Activated T-helper 1 cell treated with anti-CD3 and anti-CD28 coated beads, Interleukin-2, amount 50 U/mL, for 16 hours (primary cell): ENCODE measurements around the gene DENND4C.
"Not testable (repeated sequence)": the region's sequence is repeated elsewhere in the genome, so short reads cannot be mapped to it uniquely, and the experiment has no call there.

ENCODE experiments used
- DNase-seq, 2 donors: peaks; one replicate each; pipeline ENCODE4 v3.0.0-alpha.2; 2020; ENCODE audit warnings: low read depth in 1 of 2, low spot score in 1 of 2

The DENND4C gene

GRCh38 chr9:19265602-19266001 lies 35.1 kb downstream of the DENND4C start:
- DNase-seq = not testable (repeated sequence)

GRCh38 chr9:19266778-19267384 lies 36.4 kb downstream of the DENND4C start:
- not testable (repeated sequence) for DNase-seq

GRCh38 chr9:19269582-19269981 lies 39.1 kb downstream of the DENND4C start:
- no peak for DNase-seq

- no peak for DNase-seq
Measured at GRCh38 chr9:19270421-19270949, 40.0 kb downstream of the DENND4C start.

DNA sequence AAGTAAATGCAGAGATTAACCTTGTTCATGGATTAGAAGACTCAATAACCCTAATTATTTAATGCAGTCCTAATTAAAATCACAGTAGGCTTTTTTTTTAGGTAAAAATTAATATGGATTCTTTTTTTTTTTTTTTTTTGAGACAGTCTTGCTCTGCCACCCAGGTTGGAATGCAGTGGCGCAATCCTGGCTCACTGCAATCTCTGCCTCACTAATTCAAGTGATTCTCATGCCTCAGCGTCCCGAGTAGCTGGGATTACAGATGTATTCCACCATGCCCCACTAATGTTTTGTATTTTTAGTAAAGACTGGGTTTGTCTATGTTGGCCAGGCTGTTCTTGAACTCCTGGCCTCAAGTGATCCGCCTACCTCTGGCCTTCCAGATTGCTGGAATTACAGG lies 40.6 kb downstream of the DENND4C start:
- no peak for DNase-seq

DNA sequence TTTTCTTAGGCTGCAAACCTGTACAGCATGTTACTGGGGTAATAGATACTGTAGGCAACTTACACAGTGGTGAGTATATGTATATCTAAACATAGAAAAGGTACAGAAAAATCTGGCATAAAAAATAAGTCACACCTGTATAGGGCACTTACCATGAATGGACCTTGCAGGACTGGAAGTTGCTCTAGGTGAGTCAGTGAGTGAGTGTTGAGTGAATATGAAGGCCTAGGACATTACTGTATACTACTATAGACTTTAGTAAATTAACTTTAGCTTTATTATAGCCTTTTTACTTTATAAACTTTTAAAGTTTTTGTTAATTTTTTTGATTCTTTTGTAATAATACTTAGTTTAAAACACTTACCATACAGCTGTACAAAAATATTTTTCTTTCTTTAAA lies 51.3 kb downstream of the DENND4C start:
- no peak for DNase-seq

GRCh38 chr9:19283072-19283710 lies 52.7 kb downstream of the DENND4C start:
- no peak for DNase-seq

- DNase-seq = no peak
Measured at GRCh38 chr9:19284729-19285128, 54.2 kb downstream of the DENND4C start.

GRCh38 chr9:19286634-19287188 lies 56.2 kb downstream of the DENND4C start:
- no peak for DNase-seq

GRCh38 chr9:19288081-19288480 lies 57.6 kb downstream of the DENND4C start:
- DNase-seq = no peak

- DNase-seq = no peak
Measured at GRCh38 chr9:19290103-19290502, 59.6 kb downstream of the DENND4C start.

DNA sequence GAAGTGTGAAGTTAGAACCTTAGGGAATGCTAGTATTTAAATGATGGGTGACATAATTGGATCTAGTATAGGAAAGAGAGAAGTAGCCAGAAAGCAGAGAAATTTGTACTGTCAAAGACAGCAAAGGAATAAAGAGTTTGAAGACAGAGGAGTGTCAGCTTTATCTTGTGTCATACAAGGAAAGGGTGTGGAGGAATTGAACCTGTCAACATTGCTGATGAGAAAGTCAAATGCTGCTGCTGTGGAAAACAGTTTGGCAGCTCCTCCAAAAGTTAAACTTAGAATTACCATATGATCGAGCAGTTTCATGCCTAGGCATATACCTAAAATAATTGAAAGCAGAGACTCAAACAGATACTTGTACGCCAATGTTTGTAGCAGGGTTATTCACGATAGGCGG lies 63.7 kb downstream of the DENND4C start:
- DNase-seq = no peak

DNA sequence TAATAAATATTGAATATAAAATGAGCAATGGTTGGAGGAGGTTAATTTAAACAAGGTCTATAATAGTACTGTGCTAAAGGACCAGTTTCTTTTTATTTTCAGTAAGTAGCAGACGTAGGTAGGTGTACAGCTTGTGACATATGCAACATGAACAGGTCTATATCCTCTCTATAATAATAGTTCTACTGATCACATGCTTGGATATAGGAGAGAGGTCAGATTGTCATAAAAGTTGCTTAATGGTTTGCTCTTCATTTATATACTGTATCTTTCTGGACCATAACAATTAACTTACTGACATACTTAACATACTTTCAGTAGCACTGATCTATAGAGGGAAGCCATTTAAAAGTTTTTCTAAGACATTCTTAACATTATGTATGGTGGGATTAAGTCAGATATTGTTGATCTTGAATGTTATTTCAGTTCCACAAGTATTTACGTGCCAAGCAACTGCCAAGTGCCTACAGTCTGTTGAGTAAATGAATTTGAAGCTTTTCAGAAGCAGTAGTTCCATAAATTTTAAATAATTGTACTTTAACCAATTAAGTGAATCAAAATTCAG lies 68.0 kb downstream of the DENND4C start:
- no peak for DNase-seq

- no peak for DNase-seq
Measured at GRCh38 chr9:19303216-19303615, 72.7 kb downstream of the DENND4C start.

DNA sequence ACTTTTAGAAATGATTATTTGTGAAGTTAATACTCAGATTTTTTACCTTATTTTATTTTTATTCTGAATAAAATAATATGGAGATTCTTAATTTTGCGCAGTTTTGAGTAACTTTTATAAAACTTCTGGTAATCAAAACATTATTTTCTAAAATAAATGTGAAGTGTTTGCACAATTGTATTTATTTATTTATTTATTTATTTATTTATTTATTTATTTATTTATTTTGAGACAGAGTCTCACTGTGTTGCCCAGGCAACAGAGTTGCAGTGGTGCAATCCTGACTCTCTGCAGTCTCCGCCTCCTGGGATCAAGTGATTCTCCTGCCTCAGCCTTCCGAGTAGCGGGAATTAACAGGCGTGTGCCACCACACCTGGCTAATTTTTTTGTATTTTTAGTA lies 76.1 kb downstream of the DENND4C start:
- no peak for DNase-seq

DNA sequence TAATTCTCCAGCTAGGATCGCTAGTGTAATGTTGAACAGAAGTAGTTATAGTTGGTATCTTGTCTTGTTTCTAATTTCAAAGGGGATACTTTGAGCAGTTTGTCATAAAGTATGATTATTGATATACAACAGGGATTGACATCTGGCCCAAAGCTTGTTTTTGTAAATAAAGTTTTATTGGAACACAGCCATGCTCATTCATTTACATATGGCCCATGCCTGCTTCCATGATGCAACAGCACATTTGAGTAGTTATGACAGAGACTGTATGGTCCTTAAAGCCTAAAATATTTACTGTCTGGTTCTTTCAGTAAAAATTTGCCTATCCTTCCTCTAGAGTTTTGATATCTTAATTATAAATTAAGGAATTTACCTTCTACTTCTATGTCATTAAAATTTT lies 79.8 kb downstream of the DENND4C start:
- DNase-seq = no peak

DNA sequence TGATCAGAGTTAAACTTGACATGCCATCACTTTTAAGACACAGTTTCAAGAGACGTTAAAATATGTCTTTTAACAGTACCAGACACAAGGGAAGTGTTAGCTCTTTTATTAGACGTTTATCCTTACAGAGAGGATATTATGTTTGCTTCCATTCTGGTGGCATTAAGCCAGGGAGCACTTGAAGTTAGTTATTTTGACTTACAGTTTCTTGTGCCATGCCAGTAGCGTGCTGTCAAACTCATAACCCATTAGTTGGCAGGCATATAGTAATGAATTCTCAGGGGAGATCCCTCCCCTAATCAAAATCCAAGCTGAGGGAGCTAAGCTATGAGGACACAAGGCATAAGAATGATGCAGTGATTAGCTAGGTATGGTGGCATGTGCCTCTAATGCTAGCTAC lies 83.1 kb downstream of the DENND4C start:
- DNase-seq = no peak

DNA sequence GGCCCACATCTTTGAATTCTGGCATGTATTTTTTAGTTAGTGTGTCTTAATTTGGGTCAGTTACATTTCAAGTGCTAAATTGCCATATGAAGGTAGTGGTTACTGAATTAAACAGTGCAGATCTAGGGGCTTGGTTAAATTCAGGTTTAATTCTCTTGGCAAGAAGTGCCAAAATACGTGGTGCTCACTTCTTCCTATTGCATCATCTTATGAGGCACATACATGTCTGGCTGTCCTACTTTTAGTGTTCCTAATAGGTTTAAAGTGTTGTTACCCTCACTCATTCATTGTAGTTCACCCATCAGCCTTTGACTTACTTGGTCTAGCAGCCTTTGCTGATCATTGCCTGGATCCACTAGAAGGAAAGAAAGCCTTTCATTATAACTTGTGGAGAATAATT lies 90.0 kb downstream of the DENND4C start:
- no peak for DNase-seq

GRCh38 chr9:19331877-19332276 lies 101.4 kb downstream of the DENND4C start:
- no peak for DNase-seq

DNA sequence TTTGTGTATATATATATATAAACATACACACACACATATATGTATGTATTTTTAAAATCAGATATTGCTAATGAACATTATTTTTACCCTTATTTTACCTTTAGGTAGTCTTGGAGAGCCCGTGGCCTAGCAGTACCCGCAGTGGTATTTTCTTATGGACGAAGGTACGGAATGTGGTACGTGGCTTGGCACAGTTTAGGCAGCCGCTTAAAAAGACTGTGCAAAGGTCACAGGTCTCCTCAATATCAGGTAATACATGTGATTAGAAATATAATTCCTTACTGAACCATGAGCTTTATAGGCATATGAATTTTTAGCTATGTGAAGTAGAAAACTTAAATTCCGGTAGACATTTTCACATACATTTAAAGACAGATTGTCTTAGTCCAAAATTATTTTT lies 105.7 kb downstream of the DENND4C start:
- no peak for DNase-seq

DNA sequence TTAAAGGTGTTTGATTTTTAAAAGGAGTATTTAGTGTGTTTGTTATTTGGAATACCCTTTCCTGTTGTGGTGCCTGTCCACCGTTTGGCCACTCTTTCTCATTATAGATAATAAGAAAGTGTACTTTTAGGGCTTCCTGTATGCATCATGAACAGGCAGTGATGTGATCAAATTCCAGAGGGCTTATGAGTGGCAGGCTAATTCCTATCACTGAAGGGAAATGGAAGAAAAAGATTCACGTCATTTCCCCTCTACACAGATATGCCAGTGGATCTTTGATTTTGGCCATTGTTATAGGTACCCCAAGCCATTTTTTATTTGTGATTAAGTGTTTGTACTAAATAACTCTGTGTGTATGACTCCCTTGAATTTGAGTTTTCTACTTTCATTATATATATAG lies 112.5 kb downstream of the DENND4C start:
- no peak for DNase-seq

- DNase-seq = no peak
Measured at GRCh38 chr9:19358701-19359100, 128.2 kb downstream of the DENND4C start.
